Measurements from ENCODE around the gene MACROD2.

The MACROD2 gene

GRCh38 chr20:15656124-15656523 is 1660.8 kb downstream of the MACROD2 start:
- no peak for TF ChIP-seq CTCF (IDR thresholded peaks at IDR 0.05; ENCODE audit: insufficient read depth, low read length, poor library complexity, severe bottlenecking)
- no peak for DNase-seq (ENCODE audit: extremely low read depth, insufficient read length)
- H3K4me3 ChIP-seq (replicated peaks; ENCODE audit: low read depth, low read length) = no peak overlapping the region
- no peaks in the 10 kb centered on the region for H3K27me3 ChIP-seq (replicated peaks; ENCODE audit: control insufficient read depth, insufficient read depth, low read length)
- no peaks in the 10 kb centered on the region for H3K36me3 ChIP-seq (ENCODE audit: control insufficient read depth, insufficient read depth, low read length)

- Histone ChIP-seq H3K36me3 (ENCODE audit: control insufficient read depth, insufficient read depth, low read length) (no peaks in the 10 kb centered on the region), H3K27me3 (replicated peaks; ENCODE audit: control insufficient read depth, insufficient read depth, low read length) (no peaks in the 10 kb centered on the region), H3K4me3 (replicated peaks; ENCODE audit: low read depth, low read length) (no peak overlapping the region)
- no peak for TF ChIP-seq CTCF (IDR thresholded peaks at IDR 0.05; ENCODE audit: insufficient read depth, low read length, poor library complexity, severe bottlenecking)
- DNase-seq (ENCODE audit: extremely low read depth, insufficient read length) = no peak
These were observed 1663.0 kb downstream of the MACROD2 start for GRCh38 chr20:15658295-15658694.

GRCh38 chr20:15673206-15673605 is 1677.9 kb downstream of the MACROD2 start:
- no peak for DNase-seq (ENCODE audit: extremely low read depth, insufficient read length)
- H3K36me3 ChIP-seq (ENCODE audit: control insufficient read depth, insufficient read depth, low read length) = no peaks in the 10 kb centered on the region
- TF ChIP-seq CTCF (IDR thresholded peaks at IDR 0.05; ENCODE audit: insufficient read depth, low read length, poor library complexity, severe bottlenecking) = no peak
- no peaks in the 10 kb centered on the region for H3K27me3 ChIP-seq (replicated peaks; ENCODE audit: control insufficient read depth, insufficient read depth, low read length)
- H3K4me3 ChIP-seq (replicated peaks; ENCODE audit: low read depth, low read length) = no peak overlapping the region

- H3K4me3 ChIP-seq (replicated peaks; ENCODE audit: low read depth, low read length) = no peak overlapping the region
- TF ChIP-seq CTCF (IDR thresholded peaks at IDR 0.05; ENCODE audit: insufficient read depth, low read length, poor library complexity, severe bottlenecking) = no peak
- no peaks in the 10 kb centered on the region for H3K36me3 ChIP-seq (ENCODE audit: control insufficient read depth, insufficient read depth, low read length)
- no peaks in the 10 kb centered on the region for H3K27me3 ChIP-seq (replicated peaks; ENCODE audit: control insufficient read depth, insufficient read depth, low read length)
- DNase-seq (ENCODE audit: extremely low read depth, insufficient read length) = no peak
These were observed 1679.1 kb downstream of the MACROD2 start for GRCh38 chr20:15674253-15675060.

- Histone ChIP-seq H3K4me3 (replicated peaks; ENCODE audit: low read depth, low read length) (no peak overlapping the region), H3K36me3 (ENCODE audit: control insufficient read depth, insufficient read depth, low read length) (no peaks in the 10 kb centered on the region), H3K27me3 (replicated peaks; ENCODE audit: control insufficient read depth, insufficient read depth, low read length) (no peaks in the 10 kb centered on the region)
- no peak for DNase-seq (ENCODE audit: extremely low read depth, insufficient read length)
- TF ChIP-seq CTCF (IDR thresholded peaks at IDR 0.05; ENCODE audit: insufficient read depth, low read length, poor library complexity, severe bottlenecking) = no peak
These were observed 1679.8 kb downstream of the MACROD2 start for GRCh38 chr20:15675061-15675514.

Measured in GM06990 (cell line).